ENCODE measurements around the gene PGD.
"Not testable (repeated sequence)": the region's sequence is repeated elsewhere in the genome, so short reads cannot be mapped to it uniquely, and the experiment has no call there.

Gene PGD

GRCh38 chr1:10438677-10439163 is 39.9 kb downstream of the PGD start:
- no peak for DNase-seq

GRCh38 chr1:10440305-10440704 is 41.4 kb downstream of the PGD start:
- no peak for DNase-seq

GRCh38 chr1:10440794-10441193 is 41.9 kb downstream of the PGD start:
- DNase-seq = no peak

- DNase-seq = no peak
Observed at GRCh38 chr1:10444248-10444647, 45.4 kb downstream of the PGD start.

DNA sequence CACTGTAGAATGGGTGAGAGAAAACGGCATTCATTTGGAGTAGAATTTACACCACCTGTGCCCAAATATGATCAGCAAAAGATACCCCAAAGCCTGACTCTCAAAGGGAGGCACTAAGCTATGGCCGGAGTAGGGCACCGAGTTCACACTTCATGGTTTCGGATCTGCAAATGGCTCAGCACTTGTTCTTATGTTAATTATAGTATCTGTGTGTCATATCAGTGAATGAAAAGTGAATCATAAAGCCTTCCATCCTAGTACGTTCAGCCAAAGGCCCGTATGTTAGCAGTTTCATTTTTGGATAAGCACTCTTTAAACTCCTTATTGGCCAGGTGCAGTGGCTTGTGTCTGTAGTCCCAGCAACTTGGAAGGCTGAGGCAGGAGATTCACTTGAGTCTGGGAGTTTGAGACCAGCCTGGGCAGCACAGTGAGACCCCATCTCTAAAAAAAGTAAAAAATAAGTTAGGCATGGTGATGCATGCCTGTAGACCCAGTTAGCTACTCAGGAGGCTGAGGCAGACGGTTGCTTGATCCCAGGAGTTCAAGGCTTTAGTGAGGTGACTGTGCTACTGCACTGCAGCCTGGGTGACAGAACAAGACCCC is 46.0 kb downstream of the PGD start:
- no peak for DNase-seq

GRCh38 chr1:10446790-10447422 is 48.0 kb downstream of the PGD start:
- DNase-seq = no peak

GRCh38 chr1:10449751-10450150 is 50.9 kb downstream of the PGD start, which contains the start of gene CORT:
CORT (plus strand) TSS chr1:10450031; CDS start chr1:10450224, 193 bp downstream.
- no peak for DNase-seq

DNA sequence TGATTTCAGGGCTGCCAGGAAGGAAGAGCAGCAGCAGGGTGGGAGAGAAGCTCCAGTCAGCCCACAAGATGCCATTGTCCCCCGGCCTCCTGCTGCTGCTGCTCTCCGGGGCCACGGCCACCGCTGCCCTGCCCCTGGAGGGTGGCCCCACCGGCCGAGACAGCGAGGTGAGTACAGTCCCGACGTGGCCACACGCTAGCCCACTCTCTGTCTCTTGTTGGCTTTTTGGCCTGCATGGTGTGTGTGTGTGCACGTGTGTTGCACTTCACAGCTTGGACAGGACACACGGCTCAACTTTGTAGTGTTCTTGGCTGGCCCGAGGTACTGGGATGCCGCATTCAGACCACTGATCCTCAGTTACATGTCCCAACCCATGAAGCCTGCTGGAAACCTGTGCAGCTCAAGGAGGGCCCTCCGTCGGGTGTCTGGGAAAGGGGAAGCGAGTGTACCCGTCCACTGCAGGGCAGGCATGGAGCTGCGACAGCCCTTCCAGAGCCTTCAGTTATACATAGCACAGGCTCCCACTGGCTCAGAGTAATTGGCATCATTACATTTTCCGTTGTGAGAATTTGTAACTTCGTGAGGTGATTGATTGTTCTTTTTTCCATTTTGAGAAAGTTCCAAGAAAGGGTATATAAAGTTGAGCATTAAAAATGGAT is 51.4 kb downstream of the PGD start:
- no peak for DNase-seq

- no peak for DNase-seq
Observed at GRCh38 chr1:10450836-10451235, 52.0 kb downstream of the PGD start.

- no peak for DNase-seq
Observed at GRCh38 chr1:10451287-10451686, 52.4 kb downstream of the PGD start.

GRCh38 chr1:10456048-10456447 is 57.2 kb downstream of the PGD start:
- no peak for DNase-seq

DNA sequence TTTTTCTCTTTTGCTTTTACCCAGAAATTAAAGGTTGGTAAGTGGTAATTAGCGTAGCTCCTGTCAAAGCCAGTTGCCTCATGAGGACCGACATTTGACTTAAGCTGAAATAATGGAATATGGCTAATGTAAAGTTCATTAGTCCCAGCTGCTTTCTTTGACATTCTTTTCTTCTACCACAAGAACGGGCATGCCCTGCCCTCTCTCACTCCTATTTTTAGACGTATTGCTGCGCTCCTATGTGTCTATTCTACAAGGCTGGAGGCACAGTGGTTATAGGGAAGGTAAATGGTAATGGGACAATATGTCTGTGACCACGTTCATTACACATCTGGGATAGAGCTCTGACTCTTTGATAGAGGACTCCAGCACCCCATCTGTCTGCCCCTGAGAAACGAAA is 57.8 kb downstream of the PGD start:
- DNase-seq = no peak

DNA sequence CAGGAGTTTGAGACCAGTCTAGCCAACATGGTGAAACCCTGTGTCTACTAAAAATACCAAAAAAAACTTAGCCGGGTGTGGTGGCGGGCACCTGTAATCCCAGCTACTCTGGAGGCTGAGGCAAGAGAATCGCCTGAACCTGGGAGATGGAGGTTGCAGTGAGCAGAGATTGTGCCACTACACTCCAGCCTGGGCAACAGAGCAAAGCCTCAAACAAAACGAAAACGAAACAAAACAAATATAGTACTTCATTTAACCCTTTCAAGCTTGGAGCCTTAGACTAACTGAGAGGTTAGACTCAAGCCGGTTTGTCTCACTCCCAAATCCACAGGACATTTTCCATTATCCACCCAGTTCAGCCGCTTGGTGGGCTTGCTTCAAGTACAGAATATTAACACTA is 58.6 kb downstream of the PGD start:
- not testable (repeated sequence) for DNase-seq

- DNase-seq = no peak
Observed at GRCh38 chr1:10457875-10458274, 59.0 kb downstream of the PGD start.

DNA sequence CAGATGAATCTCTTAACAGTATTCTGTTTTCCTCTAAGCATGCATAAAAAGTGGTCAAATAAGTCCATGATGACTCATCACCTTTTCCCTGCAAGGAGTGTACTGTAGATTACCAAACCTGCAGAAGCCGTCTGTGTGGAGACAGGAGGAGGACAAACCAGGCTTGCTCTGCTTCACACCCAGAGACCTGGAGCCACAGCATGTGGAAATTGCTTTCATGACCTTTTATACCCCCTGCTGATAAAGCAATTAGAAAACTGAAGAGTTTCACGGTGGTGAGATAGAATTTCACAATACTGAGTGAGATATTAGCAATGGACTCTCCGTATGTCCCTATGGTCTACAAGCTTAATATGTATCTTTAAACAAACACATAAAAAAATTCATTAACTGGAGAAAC is 60.3 kb downstream of the PGD start:
- DNase-seq = no peak

- DNase-seq = no peak
Observed at GRCh38 chr1:10467078-10467477, 68.2 kb downstream of the PGD start.

- no peak for DNase-seq
Observed at GRCh38 chr1:10470043-10470442, 71.2 kb downstream of the PGD start.

Data from inflammatory macrophage treated with lipopolysaccharide for 1 hour (primary cell).